GM23338 (cell line): ENCODE measurements around the gene EMSY. TPM values are rescaled to one million over a fixed set of nuclear protein-coding genes. Genes with fewer than 3 reads are reported as not detected.

ENCODE experiments used
- ATAC-seq: fragments of 200-7000 bp; cut with Tn5 transposase; 3 replicates; pipeline ENCODE4 v1.9.1; 2020
- DNase-seq: peaks from one replicate; pipeline ENCODE4 v3.0.0-alpha.2; 2015; ENCODE audit warnings: low spot score
- H2AFZ ChIP-seq: fragments of 200-600 bp; sonication (generic); 2 replicates; pipeline ENCODE4 v1.8.0; 2016; ENCODE audit warnings: antibody characterized with exemption, mild to moderate bottlenecking, moderate library complexity
- H3F3A ChIP-seq: fragments of 200-600 bp; sonication (generic); replicated peaks from 2 replicates; pipeline ENCODE4 v1.8.0; 2017; ENCODE audit warnings: antibody characterized with exemption, mixed run types, low read depth
- H3K27ac ChIP-seq: fragments of 200-600 bp; sonication (generic); 2 replicates; pipeline ENCODE4 v1.6.1; 2016; ENCODE audit warnings: low read depth
- H3K27me3 ChIP-seq: fragments of 200-600 bp; sonication (generic); 2 replicates; pipeline ENCODE4 v1.8.0; 2016; ENCODE audit warnings: mild to moderate bottlenecking, mixed run types, moderate library complexity; ENCODE audit not compliant: insufficient read depth
- H3K36me3 ChIP-seq: fragments of 200-600 bp; sonication (generic); 2 replicates; pipeline ENCODE4 v1.8.0; 2016; ENCODE audit warnings: mild to moderate bottlenecking; ENCODE audit not compliant: insufficient read depth
- H3K4me1 ChIP-seq: fragments of 200-600 bp; sonication (generic); 2 replicates; pipeline ENCODE4 v1.8.0; 2016; ENCODE audit warnings: mild to moderate bottlenecking, moderate library complexity; ENCODE audit not compliant: insufficient read depth
- H3K4me2 ChIP-seq: fragments of 200-600 bp; sonication (generic); 2 replicates; pipeline ENCODE4 v1.7.1; 2017; ENCODE audit warnings: mixed run types
- H3K4me3 ChIP-seq: fragments of 200-600 bp; sonication (generic); 2 replicates; pipeline ENCODE4 v1.6.1; 2016; ENCODE audit warnings: mixed run types
- H3K79me2 ChIP-seq: fragments of 200-600 bp; sonication (generic); replicated peaks from 2 replicates; pipeline ENCODE4 v1.8.0; 2017; ENCODE audit warnings: mild to moderate bottlenecking; ENCODE audit not compliant: insufficient read depth
- H3K9me2 ChIP-seq: fragments of 200-600 bp; sonication (generic); 2 replicates; pipeline ENCODE4 v1.8.0; 2017; ENCODE audit not compliant: insufficient read depth
- H4K20me1 ChIP-seq: fragments of 200-600 bp; sonication (generic); replicated peaks from 2 replicates; pipeline ENCODE4 v1.8.0; 2017; ENCODE audit warnings: mild to moderate bottlenecking; ENCODE audit not compliant: insufficient read depth
- H3K27ac Mint-ChIP-seq: 2 replicates; pipeline ENCODE4 v1.8.0; 2020; ENCODE audit warnings: inconsistent platforms, mild to moderate bottlenecking, moderate library complexity, mixed read lengths
- H3K27me3 Mint-ChIP-seq: 3 replicates; pipeline ENCODE4 v1.8.0; 2022; ENCODE audit warnings: low read depth, mild to moderate bottlenecking, moderate library complexity, mixed read lengths, inconsistent platforms; ENCODE audit not compliant: insufficient read depth, poor library complexity
- H3K36me3 Mint-ChIP-seq: 3 replicates; pipeline ENCODE4 v1.8.0; 2021; ENCODE audit warnings: low read depth, mild to moderate bottlenecking, inconsistent platforms, moderate library complexity, mixed read lengths
- H3K4me1 Mint-ChIP-seq: 3 replicates; pipeline ENCODE4 v1.8.0; 2020; ENCODE audit warnings: mild to moderate bottlenecking, inconsistent platforms, mixed read lengths
- H3K4me3 Mint-ChIP-seq: 3 replicates; pipeline ENCODE4 v1.8.0; 2021; ENCODE audit warnings: moderate library complexity, mild to moderate bottlenecking, inconsistent platforms, mixed read lengths
- H3K9me3 Mint-ChIP-seq: 3 replicates; pipeline ENCODE4 v1.8.0; 2020; ENCODE audit warnings: moderate library complexity, mild to moderate bottlenecking, inconsistent platforms, mixed read lengths
- CREB1 ChIP-seq: fragments of 250-450 bp; sonication (Bioruptor Pico); IDR thresholded peaks from 2 replicates; pipeline ENCODE4 v1.5.0; 2020; ENCODE audit warnings: low read depth, mild to moderate bottlenecking, moderate library complexity
- CTCF ChIP-seq, 2 experiments: fragments of 200-600 bp in 1 of 2; sonication (generic) in 1 of 2; conservative IDR thresholded peaks; 2 replicates each; pipeline versions ENCODE4 v1.5.1 to v1.6.1; 2016 to 2017; ENCODE audit warnings: antibody characterized with exemption in 2 of 2, low read depth in 2 of 2, mild to moderate bottlenecking in 2 of 2, moderate library complexity in 1 of 2
- ETS1 ChIP-seq: IDR thresholded peaks from 2 replicates; pipeline ENCODE4 v1.6.1; 2016; ENCODE audit warnings: antibody characterized with exemption
- EZH2 ChIP-seq: fragments of 200-600 bp; sonication (generic); IDR thresholded peaks from one replicate; pipeline ENCODE4 v1.8.0; 2017; ENCODE audit warnings: antibody characterized with exemption, mild to moderate bottlenecking, low read depth; ENCODE audit not compliant: unreplicated experiment
- EZH2phosphoT487 ChIP-seq: fragments of 200-600 bp; sonication (generic); IDR thresholded peaks from one replicate; pipeline ENCODE4 v1.8.1; 2018; ENCODE audit warnings: antibody characterized with exemption; ENCODE audit not compliant: unreplicated experiment
- NANOG ChIP-seq: IDR thresholded peaks from 2 replicates; pipeline ENCODE4 v1.6.1; 2016; ENCODE audit warnings: antibody characterized with exemption, borderline replicate concordance
- REST ChIP-seq: IDR thresholded peaks from one replicate; pipeline ENCODE4 v1.6.1; 2018; ENCODE audit warnings: antibody characterized with exemption; ENCODE audit not compliant: unreplicated experiment
- ZNF331 ChIP-seq: fragments of 250-450 bp; sonication (Bioruptor Pico); IDR thresholded peaks from 2 replicates; pipeline ENCODE4 v1.5.0; 2020; ENCODE audit warnings: low read depth, mild to moderate bottlenecking, moderate library complexity
- polyA plus RNA-seq: library from polyadenylated mRNA; unstranded; fragments of >200 nt; fragmentation: Nextera tagmentation; extraction: Ambion mirVana; gene quantifications from 2 replicates; pipeline ENCODE4 v1.2.1, GENCODE V29; 2016
- total RNA-seq: library from RNA; depleted of rRNA; stranded (reverse); fragments of >200 nt; shearing (Covaris generic); gene quantifications from 2 replicates; pipeline ENCODE4 v1.2.3, GENCODE V29; 2014

EMSY gene
- total and polyA plus RNA-seq, 2 experiments from 2014 or later: 25.0 to 46.9 TPM

- TF ChIP-seq CTCF (conservative IDR thresholded peaks at IDR 0.05; ENCODE audit: low read depth in 2 of 2): no peak
- no peak for TF ChIP-seq REST
- TF ChIP-seq EZH2phosphoT487: no peak
- no peak for TF ChIP-seq CREB1 (CRISPR knock-in tag)
- TF ChIP-seq NANOG: no peak
These were observed 122.4 kb downstream of the EMSY start (continued) for GRCh38 chr11:76567261-76567660.

GRCh38 chr11:76568139-76568538 is 123.3 kb downstream of the EMSY start:
- no peak overlapping the region for H3K4me3 Mint-ChIP-seq
- H3K79me2 ChIP-seq: no peaks in the 10 kb centered on the region
- H3K36me3 Mint-ChIP-seq: no peaks in the 10 kb centered on the region
- H4K20me1 ChIP-seq: no peaks in the 10 kb centered on the region
- no peaks in the 10 kb centered on the region; the same call in 2 of the 3 replicates for H3K9me3 Mint-ChIP-seq
- DNase-seq: no peak
- H2AFZ ChIP-seq: no peak overlapping the region
- no peaks in the 10 kb centered on the region for H3K9me2 ChIP-seq
- no peaks in the 10 kb centered on the region for H3K4me1 ChIP-seq
- H3K27me3 ChIP-seq: no peaks in the 10 kb centered on the region
- H3K4me1 Mint-ChIP-seq: no peaks in the 10 kb centered on the region
- H3K27ac Mint-ChIP-seq: no peak overlapping the region
- no peaks in the 10 kb centered on the region for H3K27me3 Mint-ChIP-seq
- no peaks in the 10 kb centered on the region for H3F3A ChIP-seq
- H3K4me2 ChIP-seq: no peak overlapping the region
- no peak overlapping the region for H3K4me3 ChIP-seq
- ATAC-seq: no peak
- H3K36me3 ChIP-seq: no peaks in the 10 kb centered on the region
- H3K27ac ChIP-seq: no peak overlapping the region
- TF ChIP-seq EZH2phosphoT487: no peak
- TF ChIP-seq ZNF331 (CRISPR knock-in tag): no peak
- no peak for TF ChIP-seq REST
- TF ChIP-seq EZH2: no peak
- TF ChIP-seq ETS1: no peak
- no peak for TF ChIP-seq CREB1 (CRISPR knock-in tag)
- TF ChIP-seq CTCF (conservative IDR thresholded peaks at IDR 0.05; ENCODE audit: low read depth in 2 of 2): no peak
